ENCODE measurements around the gene IL34. TPM values are rescaled to one million over a fixed set of nuclear protein-coding genes. Genes with fewer than 3 reads are reported as not detected.

Gene IL34
- total and polyA plus RNA-seq, 2 of the 13 experiments (the other 11 are each of a cell fraction or from before 2014, with no cell fraction given) = 1.2 to 1.3 TPM

DNA sequence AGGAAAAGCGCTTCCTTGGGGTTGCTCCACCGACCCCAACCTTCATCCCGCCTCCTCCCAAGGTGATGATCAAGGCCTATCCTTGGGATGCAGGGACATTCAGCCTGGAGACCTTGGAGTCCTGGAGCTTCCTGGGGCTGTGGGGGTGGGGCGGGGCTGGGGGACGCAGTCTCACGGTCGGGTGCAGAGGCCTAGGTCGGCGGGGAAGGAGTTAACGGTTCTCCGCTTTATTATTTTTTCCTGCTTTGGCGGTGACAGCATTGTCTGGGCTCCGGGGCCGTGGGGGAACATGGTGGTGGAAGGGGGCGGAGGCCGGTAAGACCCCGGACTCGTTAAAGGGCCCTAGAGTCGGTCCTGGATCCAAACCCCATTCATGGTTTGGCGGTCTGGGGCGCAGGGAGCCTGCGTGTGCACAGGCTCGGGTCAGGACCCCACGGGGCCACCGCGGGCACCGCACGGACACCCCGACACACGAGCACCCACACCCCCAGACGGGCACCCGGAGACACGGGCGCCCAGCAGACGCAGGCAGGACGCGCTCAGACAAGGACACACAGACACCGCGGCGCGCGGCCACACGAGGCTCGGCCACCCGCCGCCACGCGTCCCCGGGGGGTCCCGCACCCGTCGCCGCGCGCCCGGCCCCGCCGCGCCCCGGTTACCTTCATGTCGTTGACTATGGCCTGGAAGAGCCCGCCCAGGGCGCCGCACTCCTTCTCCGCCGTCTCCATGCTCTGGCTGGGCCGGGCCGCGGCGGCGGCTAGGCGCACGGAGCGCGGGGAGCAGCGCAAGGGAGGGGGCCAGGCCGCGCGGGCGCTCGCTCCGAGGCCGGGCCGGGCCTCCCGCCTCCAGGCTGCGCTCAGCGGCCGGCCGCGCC lies 38.9 kb downstream of the IL34 start (continued):
- TF ChIP-seq, protein P1, sequence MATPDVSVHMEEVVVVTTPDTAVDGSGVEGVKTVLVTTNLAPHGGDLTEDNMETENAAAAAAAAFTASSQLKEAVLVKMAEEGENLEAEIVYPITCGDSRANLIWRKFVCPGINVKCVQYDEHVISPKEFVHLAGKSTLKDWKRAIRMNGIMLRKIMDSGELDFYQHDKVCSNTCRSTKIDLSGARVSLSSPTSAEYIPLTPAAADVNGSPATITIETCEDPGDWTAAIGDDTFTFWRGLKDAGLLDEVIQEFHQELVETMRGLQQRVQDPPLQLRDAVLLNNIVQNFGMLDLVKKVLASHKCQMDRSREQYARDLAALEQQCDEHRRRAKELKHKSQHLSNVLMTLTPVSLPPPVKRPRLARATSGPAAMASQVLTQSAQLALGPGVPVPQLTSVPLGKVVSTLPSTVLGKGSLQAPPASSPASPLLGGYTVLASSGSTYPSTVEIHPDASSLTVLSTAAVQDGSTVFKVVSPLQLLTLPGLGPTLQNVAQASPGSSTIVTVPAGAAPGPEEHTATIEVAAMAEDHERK (CRISPR knock-in tag; IDR thresholded peaks at IDR 0.05; ENCODE audit: low read depth) = no peak
- TF ChIP-seq, protein P2, sequence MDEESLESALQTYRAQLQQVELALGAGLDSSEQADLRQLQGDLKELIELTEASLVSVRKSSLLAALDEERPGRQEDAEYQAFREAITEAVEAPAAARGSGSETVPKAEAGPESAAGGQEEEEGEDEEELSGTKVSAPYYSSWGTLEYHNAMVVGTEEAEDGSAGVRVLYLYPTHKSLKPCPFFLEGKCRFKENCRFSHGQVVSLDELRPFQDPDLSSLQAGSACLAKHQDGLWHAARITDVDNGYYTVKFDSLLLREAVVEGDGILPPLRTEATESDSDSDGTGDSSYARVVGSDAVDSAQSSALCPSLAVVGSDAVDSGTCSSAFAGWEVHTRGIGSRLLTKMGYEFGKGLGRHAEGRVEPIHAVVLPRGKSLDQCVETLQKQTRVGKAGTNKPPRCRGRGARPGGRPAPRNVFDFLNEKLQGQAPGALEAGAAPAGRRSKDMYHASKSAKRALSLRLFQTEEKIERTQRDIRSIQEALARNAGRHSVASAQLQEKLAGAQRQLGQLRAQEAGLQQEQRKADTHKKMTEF (CRISPR knock-in tag; IDR thresholded peaks at IDR 0.05) = 0 out of 2 replicates have a peak, but pooled peaks have one; percentile 15
- no peak for TF ChIP-seq PCBP1 (IDR thresholded peaks at IDR 0.05; ENCODE audit: borderline replicate concordance, low read depth, low read length)
- TF ChIP-seq ZNF878 (CRISPR knock-in tag; IDR thresholded peaks at IDR 0.05) = no peak
- TF ChIP-seq ZNF816 (CRISPR knock-in tag; IDR thresholded peaks at IDR 0.05; ENCODE audit: borderline replicate concordance) = no peak
- no peak for TF ChIP-seq ZNF558 (CRISPR knock-in tag; IDR thresholded peaks at IDR 0.05; ENCODE audit: borderline replicate concordance)
- TF ChIP-seq, protein P3, sequence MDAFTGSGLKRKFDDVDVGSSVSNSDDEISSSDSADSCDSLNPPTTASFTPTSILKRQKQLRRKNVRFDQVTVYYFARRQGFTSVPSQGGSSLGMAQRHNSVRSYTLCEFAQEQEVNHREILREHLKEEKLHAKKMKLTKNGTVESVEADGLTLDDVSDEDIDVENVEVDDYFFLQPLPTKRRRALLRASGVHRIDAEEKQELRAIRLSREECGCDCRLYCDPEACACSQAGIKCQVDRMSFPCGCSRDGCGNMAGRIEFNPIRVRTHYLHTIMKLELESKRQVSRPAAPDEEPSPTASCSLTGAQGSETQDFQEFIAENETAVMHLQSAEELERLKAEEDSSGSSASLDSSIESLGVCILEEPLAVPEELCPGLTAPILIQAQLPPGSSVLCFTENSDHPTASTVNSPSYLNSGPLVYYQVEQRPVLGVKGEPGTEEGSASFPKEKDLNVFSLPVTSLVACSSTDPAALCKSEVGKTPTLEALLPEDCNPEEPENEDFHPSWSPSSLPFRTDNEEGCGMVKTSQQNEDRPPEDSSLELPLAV (CRISPR knock-in tag; conservative IDR thresholded peaks at IDR 0.05; ENCODE audit: low read depth) = no peak
- TF ChIP-seq ZNF678 (CRISPR knock-in tag; IDR thresholded peaks at IDR 0.05) = peak; percentile 19; the same call in 1 of the 2 replicates
- TF ChIP-seq GLI4 (CRISPR knock-in tag; IDR thresholded peaks at IDR 0.05; ENCODE audit: borderline replicate concordance) = no peak; the same call in 1 of the 2 replicates
- TF ChIP-seq DPF2 (CRISPR knock-in tag; IDR thresholded peaks at IDR 0.05; ENCODE audit: borderline replicate concordance, low read depth) = no peak
- no peak for TF ChIP-seq ZBTB20 (CRISPR knock-in tag; IDR thresholded peaks at IDR 0.05; ENCODE audit: borderline replicate concordance, low read depth)
- TF ChIP-seq, protein P4, sequence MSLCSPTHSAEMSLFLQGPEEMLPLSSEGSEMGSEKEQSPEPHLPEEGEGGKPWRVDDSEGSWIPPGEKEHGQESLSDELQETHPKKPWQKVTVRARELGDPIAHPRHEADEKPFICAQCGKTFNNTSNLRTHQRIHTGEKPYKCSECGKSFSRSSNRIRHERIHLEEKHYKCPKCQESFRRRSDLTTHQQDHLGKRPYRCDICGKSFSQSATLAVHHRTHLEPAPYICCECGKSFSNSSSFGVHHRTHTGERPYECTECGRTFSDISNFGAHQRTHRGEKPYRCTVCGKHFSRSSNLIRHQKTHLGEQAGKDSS (CRISPR knock-in tag; IDR thresholded peaks at IDR 0.05; ENCODE audit: borderline replicate concordance, low read depth) = no peak
- TF ChIP-seq, protein P5, sequence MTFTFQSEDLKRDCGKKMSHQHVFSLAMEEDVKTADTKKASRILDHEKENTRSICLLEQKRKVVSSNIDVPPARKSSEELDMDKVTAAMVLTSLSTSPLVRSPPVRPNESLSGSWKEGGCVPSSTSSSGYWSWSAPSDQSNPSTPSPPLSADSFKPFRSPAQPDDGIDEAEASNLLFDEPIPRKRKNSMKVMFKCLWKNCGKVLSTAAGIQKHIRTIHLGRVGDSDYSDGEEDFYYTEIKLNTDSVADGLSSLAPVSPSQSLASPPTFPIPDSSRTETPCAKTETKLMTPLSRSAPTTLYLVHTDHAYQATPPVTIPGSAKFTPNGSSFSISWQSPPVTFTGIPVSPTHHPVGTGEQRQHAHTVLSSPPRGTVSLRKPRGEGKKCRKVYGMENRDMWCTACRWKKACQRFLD (CRISPR knock-in tag; IDR thresholded peaks at IDR 0.05; ENCODE audit: borderline replicate concordance) = no peak
- 0 out of 2 replicates have a peak, but pooled peaks have one; percentile 27 for TF ChIP-seq ZNF296 (CRISPR knock-in tag; conservative IDR thresholded peaks at IDR 0.05)
- TF ChIP-seq AHR (CRISPR knock-in tag; IDR thresholded peaks at IDR 0.05) = no peak
- no peak for TF ChIP-seq TP53 (CRISPR knock-in tag; conservative IDR thresholded peaks at IDR 0.05)
- TF ChIP-seq, protein P6, sequence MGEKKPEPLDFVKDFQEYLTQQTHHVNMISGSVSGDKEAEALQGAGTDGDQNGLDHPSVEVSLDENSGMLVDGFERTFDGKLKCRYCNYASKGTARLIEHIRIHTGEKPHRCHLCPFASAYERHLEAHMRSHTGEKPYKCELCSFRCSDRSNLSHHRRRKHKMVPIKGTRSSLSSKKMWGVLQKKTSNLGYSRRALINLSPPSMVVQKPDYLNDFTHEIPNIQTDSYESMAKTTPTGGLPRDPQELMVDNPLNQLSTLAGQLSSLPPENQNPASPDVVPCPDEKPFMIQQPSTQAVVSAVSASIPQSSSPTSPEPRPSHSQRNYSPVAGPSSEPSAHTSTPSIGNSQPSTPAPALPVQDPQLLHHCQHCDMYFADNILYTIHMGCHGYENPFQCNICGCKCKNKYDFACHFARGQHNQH (CRISPR knock-in tag; IDR thresholded peaks at IDR 0.05) = peak; percentile 31; the same call in 1 of the 2 replicates
- no peak for TF ChIP-seq ZNF337 (CRISPR knock-in tag; IDR thresholded peaks at IDR 0.05; ENCODE audit: borderline replicate concordance, low read depth)
- TF ChIP-seq KDM2A (CRISPR knock-in tag; IDR thresholded peaks at IDR 0.05; ENCODE audit: borderline replicate concordance, low read depth) = peak; percentile 62; the same call in 1 of the 2 replicates
- TF ChIP-seq ZNF776 (CRISPR knock-in tag; IDR thresholded peaks at IDR 0.05) = no peak
